ENCODE data around the gene NUMB.

Gene NUMB

GRCh38 chr14:73262427-73263183, 195.7 kb downstream of the NUMB start:
- no peak for DNase-seq (ENCODE audit: extremely low read depth, insufficient read length)
- H3K36me3 ChIP-seq (ENCODE audit: control insufficient read depth, insufficient read depth, low read length), result peaks cover 18% of the 10 kb centered on the region
- no peaks in the 10 kb centered on the region for H3K27me3 ChIP-seq (replicated peaks; ENCODE audit: control insufficient read depth, insufficient read depth, low read length)
- no peak overlapping the region for H3K4me3 ChIP-seq (replicated peaks; ENCODE audit: low read depth, low read length)
- TF ChIP-seq, protein P1, sequence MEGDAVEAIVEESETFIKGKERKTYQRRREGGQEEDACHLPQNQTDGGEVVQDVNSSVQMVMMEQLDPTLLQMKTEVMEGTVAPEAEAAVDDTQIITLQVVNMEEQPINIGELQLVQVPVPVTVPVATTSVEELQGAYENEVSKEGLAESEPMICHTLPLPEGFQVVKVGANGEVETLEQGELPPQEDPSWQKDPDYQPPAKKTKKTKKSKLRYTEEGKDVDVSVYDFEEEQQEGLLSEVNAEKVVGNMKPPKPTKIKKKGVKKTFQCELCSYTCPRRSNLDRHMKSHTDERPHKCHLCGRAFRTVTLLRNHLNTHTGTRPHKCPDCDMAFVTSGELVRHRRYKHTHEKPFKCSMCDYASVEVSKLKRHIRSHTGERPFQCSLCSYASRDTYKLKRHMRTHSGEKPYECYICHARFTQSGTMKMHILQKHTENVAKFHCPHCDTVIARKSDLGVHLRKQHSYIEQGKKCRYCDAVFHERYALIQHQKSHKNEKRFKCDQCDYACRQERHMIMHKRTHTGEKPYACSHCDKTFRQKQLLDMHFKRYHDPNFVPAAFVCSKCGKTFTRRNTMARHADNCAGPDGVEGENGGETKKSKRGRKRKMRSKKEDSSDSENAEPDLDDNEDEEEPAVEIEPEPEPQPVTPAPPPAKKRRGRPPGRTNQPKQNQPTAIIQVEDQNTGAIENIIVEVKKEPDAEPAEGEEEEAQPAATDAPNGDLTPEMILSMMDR (IDR thresholded peaks at IDR 0.05; ENCODE audit: insufficient read depth, low read length, poor library complexity, severe bottlenecking), result no peak

DNA sequence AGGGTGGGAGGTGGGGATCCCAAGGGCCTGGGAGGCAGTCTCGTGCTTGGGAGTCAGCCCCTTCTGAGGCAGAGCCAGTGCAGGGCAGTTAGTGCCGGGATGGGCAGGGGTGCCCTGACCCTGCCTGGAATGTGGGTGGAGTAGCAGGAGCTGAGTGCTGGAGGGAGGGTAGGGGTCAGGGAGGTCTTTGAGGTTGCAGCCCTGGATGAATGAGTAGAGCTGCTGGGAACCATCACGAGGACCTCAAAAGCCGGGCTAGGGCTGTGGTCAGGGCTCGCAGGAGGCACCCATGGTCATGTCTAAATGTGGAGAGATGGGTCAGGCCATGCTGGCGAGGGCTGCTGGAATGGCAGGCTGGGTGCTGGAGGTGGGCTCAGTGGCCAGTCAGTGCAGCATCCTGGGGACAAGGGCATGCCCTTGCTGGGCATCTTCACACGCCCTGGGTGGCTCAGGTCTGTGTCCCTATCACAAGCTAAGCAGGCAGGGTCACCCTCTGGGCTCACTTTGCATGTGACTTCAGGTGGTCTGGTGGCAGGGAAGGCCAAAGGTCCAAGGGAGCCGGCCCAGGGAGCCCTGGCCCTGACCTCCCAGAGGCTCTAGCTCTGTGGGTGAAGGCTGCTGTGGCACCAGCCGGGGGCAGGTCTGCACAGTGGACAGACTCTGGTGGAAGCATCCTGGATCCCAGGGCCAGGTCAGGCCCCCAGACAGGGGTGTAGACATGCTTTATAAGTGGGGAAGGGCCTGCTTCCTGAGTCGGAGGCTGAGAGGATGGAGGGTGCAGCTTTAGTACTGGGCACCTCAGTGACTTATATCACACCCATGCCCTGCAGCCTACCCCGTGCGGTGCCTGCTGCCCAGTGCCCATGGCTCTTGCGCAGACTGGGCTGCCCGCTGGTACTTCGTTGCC, 196.6 kb downstream of the NUMB start:
- DNase-seq (ENCODE audit: extremely low read depth, insufficient read length), result no peak
- Histone ChIP-seq H3K4me3 (replicated peaks; ENCODE audit: low read depth, low read length) (no peak overlapping the region), H3K27me3 (replicated peaks; ENCODE audit: control insufficient read depth, insufficient read depth, low read length) (no peaks in the 10 kb centered on the region), H3K36me3 (ENCODE audit: control insufficient read depth, insufficient read depth, low read length) (peaks cover 13% of the 10 kb centered on the region)
- TF ChIP-seq, protein P1 (IDR thresholded peaks at IDR 0.05; ENCODE audit: insufficient read depth, low read length, poor library complexity, severe bottlenecking), result no peak

- H3K36me3 ChIP-seq (ENCODE audit: control insufficient read depth, insufficient read depth, low read length), result peaks cover 8% of the 10 kb centered on the region
- no peaks in the 10 kb centered on the region for H3K27me3 ChIP-seq (replicated peaks; ENCODE audit: control insufficient read depth, insufficient read depth, low read length)
- H3K4me3 ChIP-seq (replicated peaks; ENCODE audit: low read depth, low read length), result no peak overlapping the region
- TF ChIP-seq, protein P1 (IDR thresholded peaks at IDR 0.05; ENCODE audit: insufficient read depth, low read length, poor library complexity, severe bottlenecking), result no peak
- no peak for DNase-seq (ENCODE audit: extremely low read depth, insufficient read length)
These were observed 197.3 kb downstream of the NUMB start for GRCh38 chr14:73261075-73261474.

- TF ChIP-seq, protein P1 (IDR thresholded peaks at IDR 0.05; ENCODE audit: insufficient read depth, low read length, poor library complexity, severe bottlenecking), result no peak
- no peaks in the 10 kb centered on the region for H3K27me3 ChIP-seq (replicated peaks; ENCODE audit: control insufficient read depth, insufficient read depth, low read length)
- peaks cover 8% of the 10 kb centered on the region for H3K36me3 ChIP-seq (ENCODE audit: control insufficient read depth, insufficient read depth, low read length)
- no peak overlapping the region for H3K4me3 ChIP-seq (replicated peaks; ENCODE audit: low read depth, low read length)
- no peak for DNase-seq (ENCODE audit: extremely low read depth, insufficient read length)
These were observed 197.8 kb downstream of the NUMB start for GRCh38 chr14:73260574-73260973.

DNA sequence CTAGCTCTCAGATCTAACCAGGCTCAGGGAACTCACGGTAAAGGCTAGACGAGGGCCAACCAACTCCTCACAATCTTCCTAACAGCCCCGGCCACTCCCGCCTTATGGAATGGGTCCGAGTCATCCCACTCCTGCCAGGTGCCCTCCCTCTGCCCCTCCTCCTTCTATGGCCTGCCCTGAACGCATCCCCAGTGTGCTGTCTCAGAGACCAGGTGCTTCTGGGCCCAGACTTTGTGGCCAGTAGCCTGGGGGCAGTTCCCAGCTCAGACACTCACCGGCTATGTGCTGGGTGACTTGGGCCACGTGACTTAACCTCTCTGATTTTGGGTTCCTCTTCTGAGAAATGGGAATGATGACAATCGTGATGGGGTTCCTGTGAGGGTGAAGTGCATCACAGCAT, 198.5 kb downstream of the NUMB start:
- Histone ChIP-seq H3K27me3 (replicated peaks; ENCODE audit: control insufficient read depth, insufficient read depth, low read length) (no peaks in the 10 kb centered on the region), H3K4me3 (replicated peaks; ENCODE audit: low read depth, low read length) (no peak overlapping the region), H3K36me3 (ENCODE audit: control insufficient read depth, insufficient read depth, low read length) (peaks cover 10% of the 10 kb centered on the region)
- DNase-seq (ENCODE audit: extremely low read depth, insufficient read length), result no peak
- TF ChIP-seq, protein P1 (IDR thresholded peaks at IDR 0.05; ENCODE audit: insufficient read depth, low read length, poor library complexity, severe bottlenecking), result no peak

All from GM06990 (cell line).